Measurements from ENCODE around the gene PTGDR. TPM values are rescaled to one million over a fixed set of nuclear protein-coding genes. Genes with fewer than 3 reads are reported as not detected.

The PTGDR gene
- polyA plus RNA-seq, 1 of the 3 experiments (the other 2 are of a cell fraction), result not detected

- POLR2A ChIA-PET, result no interaction called here
- Histone ChIP-seq H4K20me1 (ENCODE audit: insufficient read depth) (no peaks in the 10 kb centered on the region), H2AFZ (ENCODE audit: low read depth) (no peak overlapping the region), H3K4me2 (no peak overlapping the region), H3K4me1 (ENCODE audit: control insufficient read depth in 1 of 2, insufficient read depth in 2 of 2, low read depth in 1 of 2, low read length in 1 of 2) (peaks cover 0 to 2% of the 10 kb centered on the region in 2 experiments; a peak in 1 of 4 replicates), H3K27me3 (ENCODE audit: insufficient read depth) (peaks cover 49% of the 10 kb centered on the region), H3K9ac (no peak overlapping the region), H3K9me3 (no peaks in the 10 kb centered on the region), H3F3A (replicated peaks; ENCODE audit: insufficient read depth) (no peaks in the 10 kb centered on the region), H3K4me3 (ENCODE audit: low read depth in 2 of 2, low read length in 1 of 2) (no peak overlapping the region), H3K27ac (ENCODE audit: low read depth in 2 of 2, low read length in 1 of 2) (no peak overlapping the region), H3K9me2 (no peaks in the 10 kb centered on the region), H3K36me3 (replicated peaks in 1 of 2; ENCODE audit: control insufficient read depth in 1 of 2, insufficient read depth in 2 of 2, low read length in 1 of 2) (no peaks in the 10 kb centered on the region), H3K79me2 (ENCODE audit: insufficient read depth) (no peaks in the 10 kb centered on the region)
- 26% methylated on average over 1 of the region's 1 CpG for WGBS (ENCODE audit: low lambda C conversion rate)
- CTCF ChIA-PET, result no interaction called here
- TF ChIP-seq NFIC (IDR thresholded peaks at IDR 0.05; ENCODE audit: borderline replicate concordance) (no peak), USF1 (IDR thresholded peaks at IDR 0.05; ENCODE audit: borderline replicate concordance, low read depth) (no peak), YY1 (IDR thresholded peaks at IDR 0.05; ENCODE audit: low read depth) (no peak), EZH2phosphoT487 (IDR thresholded peaks at IDR 0.05; ENCODE audit: borderline replicate concordance, low read depth) (no peak), ZBTB33 (IDR thresholded peaks at IDR 0.05; ENCODE audit: borderline replicate concordance, low read depth) (no peak), REST (IDR thresholded peaks at IDR 0.05; ENCODE audit: low read depth, low read length) (no peak), CTCF (IDR thresholded peaks at IDR 0.05) (no peak), EP300 (IDR thresholded peaks at IDR 0.05; ENCODE audit: borderline replicate concordance in 1 of 2, low read depth in 1 of 2, low read length in 1 of 2) (no peak), USF2 (IDR thresholded peaks at IDR 0.05; ENCODE audit: borderline replicate concordance, low read depth, low read length) (no peak), PBX3 (IDR thresholded peaks at IDR 0.05) (no peak), RFX5 (IDR thresholded peaks at IDR 0.05; ENCODE audit: low read length) (no peak), JUND (IDR thresholded peaks at IDR 0.05) (no peak), NRF1 (IDR thresholded peaks at IDR 0.05; ENCODE audit: low read depth, low read length) (no peak), SIN3A (IDR thresholded peaks at IDR 0.05; ENCODE audit: borderline replicate concordance, low read depth, low read length) (no peak), RXRA (IDR thresholded peaks at IDR 0.05; ENCODE audit: borderline replicate concordance, low read depth) (no peak), FOSL2 (IDR thresholded peaks at IDR 0.05; ENCODE audit: borderline replicate concordance, low read depth) (no peak), MXI1 (IDR thresholded peaks at IDR 0.05; ENCODE audit: low read depth, low read length) (no peak)
- DNase-seq, result no peak
These were observed 4.0 kb downstream of the PTGDR start for GRCh38 chr14:52271538-52271937.

Measured in SK-N-SH (cell line).